Vagina (tissue), 2 donors: Measurements from ENCODE around the gene WFDC13. TPM values are rescaled to one million over a fixed set of nuclear protein-coding genes. Genes with fewer than 3 reads are reported as not detected.
"Not testable (repeated sequence)": the region's sequence is repeated elsewhere in the genome, so short reads cannot be mapped to it uniquely, and the experiment has no call there.

ENCODE experiments used
- DNase-seq, 2 donors: peaks; one replicate each; pipeline ENCODE4 v3.0.0-alpha.2; 2017; ENCODE audit errors: extremely low spot score in 2 of 2
- H3K27ac ChIP-seq: fragments of 200-600 bp; sonication (generic); one replicate; pipeline ENCODE4 v1.5.1; 2019
- H3K27me3 ChIP-seq: fragments of 200-600 bp; sonication (generic); one replicate; pipeline ENCODE4 v1.5.1; 2019
- H3K36me3 ChIP-seq, 2 donors: fragments of 200-600 bp; sonication (generic); one replicate each; pipeline ENCODE4 v1.5.1; 2017 to 2019
- H3K4me1 ChIP-seq: fragments of 200-600 bp; sonication (generic); one replicate; pipeline ENCODE4 v1.5.1; 2019
- H3K4me3 ChIP-seq, 2 donors: fragments of 200-600 bp; sonication (generic); 1 replicate in 1 of 2; 2 replicates in 1 of 2; pipeline ENCODE4 v1.5.1; 2016 to 2019
- H3K9me3 ChIP-seq: fragments of 200-600 bp; sonication (generic); one replicate; pipeline ENCODE4 v1.5.1; 2019
- CTCF ChIP-seq, 3 experiments: fragments of 450-650 bp in 2 of 3; fragments of 200-600 bp in 1 of 3; sonication (generic) in 1 of 3; IDR thresholded peaks; one replicate each; pipeline ENCODE4 v1.5.1; 2017 to 2019; ENCODE audit warnings: antibody characterized with exemption in 3 of 3, mild to moderate bottlenecking in 2 of 3, moderate library complexity in 2 of 3
- POLR2A ChIP-seq, 2 donors: fragments of 450-650 bp; IDR thresholded peaks; one replicate each; pipeline ENCODE4 v1.6.1; 2017; ENCODE audit warnings: antibody characterized with exemption in 2 of 2, mild to moderate bottlenecking in 2 of 2, moderate library complexity in 2 of 2
- POLR2AphosphoS5 ChIP-seq, 2 donors: sonication (generic); formaldehyde crosslinking; IDR thresholded peaks; one replicate each; pipeline ENCODE4 v1.9.0; 2017; ENCODE audit warnings: antibody characterized with exemption in 2 of 2, mild to moderate bottlenecking in 2 of 2, low read depth in 1 of 2; ENCODE audit not compliant: insufficient read depth in 1 of 2
- intact Hi-C: fragments of 100-400 bp; cut with DNase I; formaldehyde crosslinking; loops from one replicate; pipeline ENCODE4 v1.15.1; 2023
- total RNA-seq: library from RNA; depleted of rRNA; stranded (reverse); fragments of >200 nt; gene quantifications from one replicate; pipeline ENCODE4 v1.2.3, GENCODE V29; 2016

Gene WFDC13
- not detected for total RNA-seq

GRCh38 chr20:45701873-45702272 lies at the start of gene WFDC13:
WFDC13 (plus strand) TSS chr20:45702038; CDS start chr20:45702124, 86 bp downstream.
- TF ChIP-seq POLR2AphosphoS5 (IDR thresholded peaks at IDR 0.05; ENCODE audit: insufficient read depth in 1 of 2, low read depth in 1 of 2): no peak
- no peak for TF ChIP-seq POLR2A (IDR thresholded peaks at IDR 0.05)
- TF ChIP-seq CTCF (IDR thresholded peaks at IDR 0.05): no peak

GRCh38 chr20:45657038-45657437 lies 44.8 kb upstream of the WFDC13 start:
- DNase-seq, H3K4me3 ChIP-seq, H3K9me3 ChIP-seq, H3K36me3 ChIP-seq, H3K27ac ChIP-seq, intact Hi-C loops, H3K27me3 ChIP-seq, H3K4me1 ChIP-seq: not testable (repeated sequence)

More at GRCh38 chr20:45701873-45702272, at the start of gene WFDC13:
- Histone ChIP-seq H3K27me3 (no peaks in the 10 kb centered on the region), H3K27ac (no peak within 1 kb of the TSS), H3K36me3 (no peaks in the 10 kb centered on the region), H3K4me3 (no peak within 1 kb of the TSS), H3K9me3 (no peaks in the 10 kb centered on the region), H3K4me1 (no peaks in the 10 kb centered on the region)
- no peak for DNase-seq
- intact Hi-C loops: no loop called here

- H3K27me3 ChIP-seq: no peaks in the 10 kb centered on the region
- H3K4me3 ChIP-seq: no peak within 1 kb of the TSS
- H3K27ac ChIP-seq: no peak within 1 kb of the TSS
- no peak for DNase-seq
- no peak for TF ChIP-seq POLR2AphosphoS5 (IDR thresholded peaks at IDR 0.05; ENCODE audit: insufficient read depth in 1 of 2, low read depth in 1 of 2)
- TF ChIP-seq POLR2A (IDR thresholded peaks at IDR 0.05): no peak
- no peak for TF ChIP-seq CTCF (IDR thresholded peaks at IDR 0.05)
- intact Hi-C loops: no loop called here
- H3K4me1 ChIP-seq: no peaks in the 10 kb centered on the region
- H3K36me3 ChIP-seq: no peaks in the 10 kb centered on the region
- H3K9me3 ChIP-seq: peaks cover 6% of the 10 kb centered on the region
Measured at GRCh38 chr20:45670139-45670538, 31.7 kb upstream of the WFDC13 start, which contains the start of gene WFDC11. WFDC11 (minus strand) TSS chr20:45670239; CDS start chr20:45650600, 19,639 bp downstream.

- Histone ChIP-seq H3K4me3 (no peak overlapping the region), H3K27me3 (no peaks in the 10 kb centered on the region), H3K27ac (no peak overlapping the region), H3K36me3 (no peaks in the 10 kb centered on the region), H3K9me3 (peaks cover 6% of the 10 kb centered on the region), H3K4me1 (no peaks in the 10 kb centered on the region)
- DNase-seq: no peak
- no peak for TF ChIP-seq POLR2AphosphoS5 (IDR thresholded peaks at IDR 0.05; ENCODE audit: insufficient read depth in 1 of 2, low read depth in 1 of 2)
- TF ChIP-seq POLR2A (IDR thresholded peaks at IDR 0.05): no peak
- no peak for TF ChIP-seq CTCF (IDR thresholded peaks at IDR 0.05)
- intact Hi-C loops: no loop called here
Measured at GRCh38 chr20:45672765-45673164, 29.1 kb upstream of the WFDC13 start.

GRCh38 chr20:45679650-45680049 lies 22.2 kb upstream of the WFDC13 start:
- no peak for TF ChIP-seq CTCF (IDR thresholded peaks at IDR 0.05)
- intact Hi-C loops: no loop called here
- Histone ChIP-seq H3K4me3 (no peak overlapping the region), H3K36me3 (no peaks in the 10 kb centered on the region), H3K4me1 (no peaks in the 10 kb centered on the region), H3K9me3 (peaks cover 7% of the 10 kb centered on the region), H3K27ac (no peak overlapping the region), H3K27me3 (no peaks in the 10 kb centered on the region)
- no peak for DNase-seq

GRCh38 chr20:45685896-45686295 lies 15.9 kb upstream of the WFDC13 start:
- Histone ChIP-seq H3K4me1 (no peaks in the 10 kb centered on the region), H3K4me3 (no peak overlapping the region), H3K36me3 (no peaks in the 10 kb centered on the region), H3K9me3 (no peaks in the 10 kb centered on the region), H3K27ac (no peak overlapping the region), H3K27me3 (no peaks in the 10 kb centered on the region)
- TF ChIP-seq POLR2A (IDR thresholded peaks at IDR 0.05): no peak
- no peak for TF ChIP-seq POLR2AphosphoS5 (IDR thresholded peaks at IDR 0.05; ENCODE audit: insufficient read depth in 1 of 2, low read depth in 1 of 2)
- no peak for TF ChIP-seq CTCF (IDR thresholded peaks at IDR 0.05)
- no peak for DNase-seq
- intact Hi-C loops: no loop called here

GRCh38 chr20:45693346-45693745 lies 8.5 kb upstream of the WFDC13 start:
- H3K27me3 ChIP-seq, H3K4me3 ChIP-seq, intact Hi-C loops, H3K36me3 ChIP-seq, H3K4me1 ChIP-seq, DNase-seq, H3K27ac ChIP-seq, H3K9me3 ChIP-seq: not testable (repeated sequence)
